ENCODE measurements around the gene ADAMTSL3. TPM values are rescaled to one million over a fixed set of nuclear protein-coding genes. Genes with fewer than 3 reads are reported as not detected.

ADAMTSL3 gene
- total and polyA plus RNA-seq, 2 of the 4 experiments (the other 2 are of a cell fraction) = under 0.01 to 0.02 TPM

- Histone ChIP-seq H3K9me3 (ENCODE audit: control insufficient read depth, insufficient read depth, low read length) (no peaks in the 10 kb centered on the region), H3K18ac (ENCODE audit: low read depth, low read length) (no peak overlapping the region), H3K56ac (ENCODE audit: extremely low read depth, insufficient read depth, low read length) (no peak overlapping the region), H3K23ac (ENCODE audit: low read depth, low read length) (no peak overlapping the region), H3K9ac (ENCODE audit: low read depth, low read length) (no peak overlapping the region), H3K9me1 (ENCODE audit: insufficient read depth, low read length) (no peaks in the 10 kb centered on the region), H4K20me1 (ENCODE audit: insufficient read depth, low read length) (no peaks in the 10 kb centered on the region), H3K4me3 (ENCODE audit: insufficient read depth, low read depth, low read length) (no peak overlapping the region), H2BK120ac (ENCODE audit: low read depth, low read length) (no peak overlapping the region), H4K91ac (ENCODE audit: insufficient read depth, low read depth, low read length) (no peak overlapping the region), H2AK9ac (replicated peaks; ENCODE audit: low read depth, low read length, poor library complexity) (no peak overlapping the region), H4K5ac (ENCODE audit: low read depth, low read length) (no peak overlapping the region), H3K27me3 (ENCODE audit: control insufficient read depth, insufficient read depth, low read length) (no peaks in the 10 kb centered on the region), H2BK20ac (ENCODE audit: low read depth, low read length) (no peak overlapping the region), H3K27ac (ENCODE audit: insufficient read depth, low read length) (no peak overlapping the region), H3K4ac (ENCODE audit: low read depth, low read length) (no peak overlapping the region), H3K36me3 (ENCODE audit: control insufficient read depth, insufficient read depth, low read length) (no peaks in the 10 kb centered on the region), H2AK5ac (ENCODE audit: low read depth, low read length) (no peak overlapping the region), H2BK5ac (ENCODE audit: low read depth, low read length, poor library complexity, severe bottlenecking) (no peak overlapping the region), H3K14ac (replicated peaks; ENCODE audit: low read depth, low read length) (no peak overlapping the region), H3K4me2 (ENCODE audit: low read depth, low read length) (no peak overlapping the region), H3K4me1 (ENCODE audit: control insufficient read depth, insufficient read depth, low read length) (no peaks in the 10 kb centered on the region), H4K8ac (ENCODE audit: low read depth in 2 of 2, low read length in 2 of 2) (no peak overlapping the region), H2BK15ac (ENCODE audit: low read depth, low read length) (no peak overlapping the region), H3K79me1 (ENCODE audit: low read depth in 1 of 2, low read length in 2 of 2) (no peaks in the 10 kb centered on the region), H2AFZ (replicated peaks; ENCODE audit: low read length, poor library complexity) (no peak overlapping the region)
- POLR2A ChIA-PET (ENCODE audit: unreplicated experiment) = no interaction called here
- DNase-seq = no peak
- WGBS, 2 experiments (ENCODE audit: extremely low coverage in 2 of 2, insufficient read length in 1 of 2) = no CpG with 5 or more reads among the region's 2 CpGs
- ATAC-seq (ENCODE audit: low read depth) = no peak
- no TSS peak for BruUV-seq (replicated peaks)
- in situ Hi-C loops (cut with MboI; ENCODE audit: low sequenced_read_pairs) = no loop called here
- no peak for TF ChIP-seq POLR2A (IDR thresholded peaks at IDR 0.05; ENCODE audit: low read depth, low read length)
- TF ChIP-seq RAD21 (IDR thresholded peaks at IDR 0.05; ENCODE audit: low read length) = no peak
- TF ChIP-seq SMC3 (IDR thresholded peaks at IDR 0.05; ENCODE audit: low read depth, low read length) = no peak
- no peak for TF ChIP-seq RCOR1 (IDR thresholded peaks at IDR 0.05; ENCODE audit: insufficient replicate concordance, low read length)
- TF ChIP-seq MAZ (IDR thresholded peaks at IDR 0.05; ENCODE audit: borderline replicate concordance, low read depth, low read length) = no peak
- TF ChIP-seq ELK1 (IDR thresholded peaks at IDR 0.05; ENCODE audit: borderline replicate concordance, low read depth, low read length) = no peak
- TF ChIP-seq MXI1 (IDR thresholded peaks at IDR 0.05; ENCODE audit: borderline replicate concordance, low read depth, low read length) = no peak
- TF ChIP-seq RFX5 (IDR thresholded peaks at IDR 0.05; ENCODE audit: low read depth, low read length) = no peak
- TF ChIP-seq FOS (IDR thresholded peaks at IDR 0.05; ENCODE audit: low read depth, low read length) = no peak
- no peak for TF ChIP-seq BHLHE40 (IDR thresholded peaks at IDR 0.05; ENCODE audit: low read depth, low read length)
- TF ChIP-seq NFE2L2 (IDR thresholded peaks at IDR 0.05; ENCODE audit: low read depth, low read length) = no peak
- TF ChIP-seq CEBPB (IDR thresholded peaks at IDR 0.05; ENCODE audit: low read depth, low read length) = no peak
- no peak for TF ChIP-seq USF2 (IDR thresholded peaks at IDR 0.05; ENCODE audit: low read depth, low read length)
- TF ChIP-seq CTCF (conservative IDR thresholded peaks at IDR 0.05; ENCODE audit: low read depth, low read length) = no peak
- no peak for TF ChIP-seq MAFK (IDR thresholded peaks at IDR 0.05; ENCODE audit: low read depth, low read length)
- intact Hi-C loops (cut with micrococcal nuclease) = no loop called here
- dilution Hi-C loops (cut with HindIII; ENCODE audit: low sequenced_read_pairs, unreplicated experiment) = no loop called here
- CTCF ChIA-PET = no interaction called here
Measured at GRCh38 chr15:83671603-83672002, 17.7 kb downstream of the ADAMTSL3 start.
